ENCODE results near the gene RNF213.

Gene RNF213

GRCh38 chr17:80371196-80371595 lies 110.5 kb downstream of the RNF213 start:
- no peak for TF ChIP-seq CTCF (IDR thresholded peaks at IDR 0.05; ENCODE audit: insufficient read depth, low read depth, low read length, missing control alignments)
- no peak overlapping the region for H3K4me3 ChIP-seq (ENCODE audit: low read depth, low read length)
- DNase-seq (ENCODE audit: low read depth), result no peak

- no peak for TF ChIP-seq CTCF (IDR thresholded peaks at IDR 0.05; ENCODE audit: insufficient read depth, low read depth, low read length, missing control alignments)
- H3K4me3 ChIP-seq (ENCODE audit: low read depth, low read length), result no peak overlapping the region
- no peak for DNase-seq (ENCODE audit: low read depth)
These were observed 111.8 kb downstream of the RNF213 start for GRCh38 chr17:80372456-80372855.

- no peak overlapping the region for H3K4me3 ChIP-seq (ENCODE audit: low read depth, low read length)
- no peak for TF ChIP-seq CTCF (IDR thresholded peaks at IDR 0.05; ENCODE audit: insufficient read depth, low read depth, low read length, missing control alignments)
- DNase-seq (ENCODE audit: low read depth), result no peak
These were observed 112.4 kb downstream of the RNF213 start for GRCh38 chr17:80372922-80373570.

GRCh38 chr17:80374039-80374731 lies 113.5 kb downstream of the RNF213 start:
- no peak overlapping the region for H3K4me3 ChIP-seq (ENCODE audit: low read depth, low read length)
- DNase-seq (ENCODE audit: low read depth), result no peak
- TF ChIP-seq CTCF (IDR thresholded peaks at IDR 0.05; ENCODE audit: insufficient read depth, low read depth, low read length, missing control alignments), result no peak

- DNase-seq (ENCODE audit: low read depth), result no peak
- no peak overlapping the region for H3K4me3 ChIP-seq (ENCODE audit: low read depth, low read length)
- TF ChIP-seq CTCF (IDR thresholded peaks at IDR 0.05; ENCODE audit: insufficient read depth, low read depth, low read length, missing control alignments), result no peak
These were observed 114.3 kb downstream of the RNF213 start for GRCh38 chr17:80374732-80375585.

GRCh38 chr17:80376531-80376930 lies 115.9 kb downstream of the RNF213 start:
- no peak overlapping the region for H3K4me3 ChIP-seq (ENCODE audit: low read depth, low read length)

More at GRCh38 chr17:80376531-80376930, 115.9 kb downstream of the RNF213 start:
- no peak for TF ChIP-seq CTCF (IDR thresholded peaks at IDR 0.05; ENCODE audit: insufficient read depth, low read depth, low read length, missing control alignments)
- no peak for DNase-seq (ENCODE audit: low read depth)

All from GM12865 (cell line).